ENCODE results near the gene DDAH1. TPM values are rescaled to one million over a fixed set of nuclear protein-coding genes. Genes with fewer than 3 reads are reported as not detected.

The DDAH1 gene
- total and polyA plus RNA-seq, 2 of the 8 experiments (the other 6 are each of a cell fraction or from before 2014, with no cell fraction given), result 22.8 to 54.5 TPM

- no peak overlapping the region for H3K27ac ChIP-seq (ENCODE audit: low read depth, low read length)
- CTCF ChIA-PET (ENCODE audit: partially characterized antibody), result interaction anchor here (0.6 to 2.5 kb wide), 7 partner anchors 11 to 247 kb away, joined by 3 to 11 read pairs (median 3); no protein-coding TSS in a partner anchor
These were observed 134.2 kb downstream of the DDAH1 start for GRCh38 chr1:85330711-85331290.

More at GRCh38 chr1:85330711-85331290, 134.2 kb downstream of the DDAH1 start:
- 88% methylated on average over 6 of the region's 6 CpGs; no CpG with 5 or more reads in 1 of the 2 experiments for WGBS, 2 experiments (ENCODE audit: extremely low coverage in 1 of 2, insufficient coverage in 1 of 2, insufficient read length in 1 of 2, insufficient replicate concordance in 2 of 2, low coverage in 1 of 2, low lambda C conversion rate in 2 of 2, missing lambda C conversion rate in 1 of 2)
- H3K79me2 ChIP-seq (ENCODE audit: control insufficient read depth in 1 of 2, insufficient read depth in 2 of 2, low read length in 2 of 2), result no peaks in the 10 kb centered on the region
- DNase-seq (ENCODE audit: low read depth in 1 of 2, low spot score in 2 of 2), result no peak
- H3K23me2 ChIP-seq (ENCODE audit: low read depth, low read length), result no peaks in the 10 kb centered on the region
- H3K4ac ChIP-seq (replicated peaks; ENCODE audit: insufficient read length, low read depth, low read length), result no peak overlapping the region
- POLR2A ChIA-PET (ENCODE audit: partially characterized antibody), result no interaction called here
- no peak overlapping the region for H3K23ac ChIP-seq (ENCODE audit: insufficient read length)
- H3K4me1 ChIP-seq (replicated peaks in 1 of 4; ENCODE audit: control insufficient read depth in 3 of 4, insufficient read depth in 4 of 4, low read length in 3 of 4), result peaks cover 0 to 16% (median 1%) of the 10 kb centered on the region in 4 experiments; a peak in 4 of 7 replicates
- no peak overlapping the region for H2BK15ac ChIP-seq (ENCODE audit: low read length)
- 0 out of 2 replicates have a peak overlapping the region, but pooled peaks have one; percentile 75 for H2AK5ac ChIP-seq (ENCODE audit: low read depth, low read length)
- no peaks in the 10 kb centered on the region for H3K79me1 ChIP-seq (ENCODE audit: low read depth, low read length)
- no peak overlapping the region for H3K56ac ChIP-seq (replicated peaks; ENCODE audit: insufficient read length, low read depth, low read length)
- no peak overlapping the region; the same call in 1 of the 2 replicates for H3K18ac ChIP-seq (ENCODE audit: extremely low read depth, low read length)
- H3K9ac ChIP-seq (replicated peaks in 1 of 4; ENCODE audit: extremely low read depth in 1 of 4, low read depth in 3 of 4, low read length in 3 of 4), result no peak overlapping the region
- peak overlapping the region; percentile 75; the same call in 1 of the 2 replicates for H2BK12ac ChIP-seq (ENCODE audit: low read depth, low read length)
- H2BK5ac ChIP-seq (ENCODE audit: low read depth, low read length), result peak overlapping the region; percentile 28; the same call in 1 of the 2 replicates
- H2BK120ac ChIP-seq (replicated peaks; ENCODE audit: low read depth, low read length), result no peak overlapping the region
- no peaks in the 10 kb centered on the region for H3K9me3 ChIP-seq (ENCODE audit: insufficient read depth in 2 of 2, low read depth in 1 of 2, low read length in 1 of 2)
- no peak overlapping the region for H2AFZ ChIP-seq (ENCODE audit: low read length)
- no peak overlapping the region for H3K14ac ChIP-seq (ENCODE audit: insufficient read length)
- no peak overlapping the region for H4K91ac ChIP-seq (replicated peaks; ENCODE audit: insufficient read length, low read length)
- H3K4me2 ChIP-seq (ENCODE audit: insufficient read depth in 1 of 2, low read depth in 2 of 2, low read length in 2 of 2), result no peak overlapping the region
- no peak overlapping the region for H2BK20ac ChIP-seq (ENCODE audit: low read length)
- no peak for TF ChIP-seq SRF (IDR thresholded peaks at IDR 0.05; ENCODE audit: low read depth, low read length)
- TF ChIP-seq RFX5 (IDR thresholded peaks at IDR 0.05; ENCODE audit: borderline replicate concordance, low read depth, low read length), result no peak
- TF ChIP-seq GABPA (IDR thresholded peaks at IDR 0.05; ENCODE audit: borderline replicate concordance, insufficient read depth, low read length), result no peak
- FAIRE-seq, result no peak
- H4K20me1 ChIP-seq (replicated peaks in 1 of 2; ENCODE audit: control insufficient read depth in 1 of 2, insufficient read depth in 2 of 2, low read length in 2 of 2), result no peaks in the 10 kb centered on the region
- H4K8ac ChIP-seq (ENCODE audit: extremely low read depth, insufficient read depth, low read length), result no peak overlapping the region
- no peaks in the 10 kb centered on the region for H3K36me3 ChIP-seq (ENCODE audit: control insufficient read depth in 2 of 4, insufficient read depth in 4 of 4, low read length in 3 of 4)
- no peaks in the 10 kb centered on the region for H3K27me3 ChIP-seq (replicated peaks in 1 of 4; ENCODE audit: control insufficient read depth in 3 of 4, extremely low read depth in 1 of 4, insufficient read depth in 3 of 4, low read length in 3 of 4)
- H4K5ac ChIP-seq (ENCODE audit: insufficient read length, low read depth, low read length), result no peak overlapping the region
- H3K4me3 ChIP-seq (ENCODE audit: extremely low read depth in 1 of 4, insufficient read depth in 2 of 4, low read depth in 3 of 4, low read length in 4 of 4), result no peak overlapping the region
